HCT116 (cell line): ENCODE measurements around the gene CALN1. TPM values are rescaled to one million over a fixed set of nuclear protein-coding genes. Genes with fewer than 3 reads are reported as not detected.

Source experiments
- ATAC-seq: fragments of 200-7000 bp; cut with Tn5 transposase; 2 replicates; pipeline ENCODE4 v1.9.1; 2020; ENCODE audit warnings: mild to moderate bottlenecking, moderate library complexity
- BruUV-seq: library from RNA; stranded (reverse); fragments of 400-500 nt; replicated peaks from 2 replicates; lab custom pipeline; 2021; lab: Mats Ljungman, UMichigan
- CTCF ChIA-PET: fragments of 300-600 bp; sonication (Branson Sonifier 250); formaldehyde crosslinking; loops from one replicate; lab custom pipeline; 2021; ENCODE audit warnings: antibody characterized with exemption; lab: Charles Lee
- POLR2A ChIA-PET: fragments of 300-600, 350-600 bp; sonication (Branson Sonifier 250); formaldehyde crosslinking; loops from one replicate; lab custom pipeline; 2021; ENCODE audit warnings: antibody characterized with exemption; lab: Charles Lee
- RAD21 ChIA-PET, 2 experiments: fragments of 300-600 bp; sonication (Branson Sonifier 250); formaldehyde crosslinking; loops; one replicate each; lab custom pipeline; 2023; ENCODE audit warnings: low total read pairs in 2 of 2; ENCODE audit not compliant: uncharacterized antibody in 2 of 2, unreplicated experiment in 2 of 2, low non-redundant PET in 1 of 2; lab: Charles Lee
- DNase-seq: peaks from one replicate; pipeline ENCODE4 v3.0.0-alpha.2; 2010; ENCODE audit warnings: low read depth, low spot score
- H2AFZ ChIP-seq: fragments of 200-600 bp; shearing (Covaris generic), sonication (generic); 2 replicates; pipeline ENCODE4 v1.6.1; 2017; ENCODE audit warnings: low read depth, mixed run types, mixed read lengths, antibody characterized with exemption, low read length; ENCODE audit not compliant: poor library complexity, severe bottlenecking
- H3K27ac ChIP-seq: 2 replicates; pipeline ENCODE4 v1.5.1; 2012; ENCODE audit warnings: low read depth, low read length
- H3K27me3 ChIP-seq: fragments of 200-600 bp; sonication (generic); 2 replicates; pipeline ENCODE4 v1.6.1; 2016; ENCODE audit warnings: mixed run types, low read length, mixed read lengths; ENCODE audit not compliant: insufficient read depth
- H3K36me3 ChIP-seq, 2 experiments: fragments of 200-500 bp in 1 of 2; fragments of 200-600 bp in 1 of 2; sonication (Bioruptor generic) in 1 of 2; sonication (generic) in 1 of 2; 2 replicates each; pipeline versions ENCODE4 v1.5.1 to v1.6.1; 2014 to 2016; ENCODE audit warnings: low read length in 2 of 2, inconsistent platforms in 1 of 2, mixed read lengths in 1 of 2, mixed run types in 1 of 2; ENCODE audit not compliant: insufficient read depth in 2 of 2, control insufficient read depth in 1 of 2
- H3K4me1 ChIP-seq, 2 experiments: fragments of 200-600 bp in 1 of 2; sonication (generic) in 1 of 2; 2 replicates each; pipeline versions ENCODE4 v1.5.1 to v1.6.1; 2012 to 2017; ENCODE audit warnings: low read length in 2 of 2, inconsistent platforms in 1 of 2, mild to moderate bottlenecking in 1 of 2, mixed read lengths in 1 of 2, mixed run types in 1 of 2, moderate library complexity in 1 of 2; ENCODE audit not compliant: insufficient read depth in 2 of 2, control insufficient read depth in 1 of 2
- H3K4me2 ChIP-seq: fragments of 200-600 bp; sonication (generic); 2 replicates; pipeline ENCODE4 v1.6.1; 2017; ENCODE audit warnings: mixed run types, low read length, mixed read lengths
- H3K4me3 ChIP-seq, 2 experiments: fragments of 200-600 bp in 1 of 2; sonication (generic) in 1 of 2; replicated peaks in 1 of 2; 2 replicates each; pipeline ENCODE4 v1.5.1; 2011 to 2016; ENCODE audit warnings: low read length in 2 of 2, control low read depth in 1 of 2, low read depth in 1 of 2, mild to moderate bottlenecking in 1 of 2, mixed read lengths in 1 of 2, mixed run types in 1 of 2
- H3K79me2 ChIP-seq: fragments of 200-600 bp; sonication (generic); 2 replicates; pipeline ENCODE4 v1.6.1; 2017; ENCODE audit warnings: mild to moderate bottlenecking, mixed run types, low read length, moderate library complexity, mixed read lengths; ENCODE audit not compliant: insufficient read depth
- H3K9ac ChIP-seq: fragments of 200-600 bp; sonication (generic); 2 replicates; pipeline ENCODE4 v1.6.1; 2016; ENCODE audit warnings: low read length, mixed read lengths
- H3K9me2 ChIP-seq: fragments of 200-600 bp; sonication (generic), shearing (Covaris generic); 2 replicates; pipeline ENCODE4 v1.6.1; 2017; ENCODE audit warnings: mixed run types, mild to moderate bottlenecking, moderate library complexity; ENCODE audit not compliant: insufficient read depth
- H3K9me3 ChIP-seq, 2 experiments: fragments of 200-500 bp in 1 of 2; fragments of 200-600 bp in 1 of 2; sonication (Bioruptor generic) in 1 of 2; sonication (generic) in 1 of 2; 2 replicates each; pipeline ENCODE4 v1.6.1; 2014 to 2017; ENCODE audit warnings: low read length in 2 of 2, mixed read lengths in 2 of 2, inconsistent platforms in 1 of 2, low read depth in 1 of 2, mild to moderate bottlenecking in 1 of 2, mixed run types in 1 of 2, moderate library complexity in 1 of 2; ENCODE audit not compliant: control insufficient read depth in 1 of 2, insufficient read depth in 1 of 2
- H4K20me1 ChIP-seq: fragments of 200-600 bp; sonication (generic), shearing (Covaris generic); 2 replicates; pipeline ENCODE4 v1.6.1; 2017; ENCODE audit warnings: mixed run types, mild to moderate bottlenecking, moderate library complexity; ENCODE audit not compliant: insufficient read depth
- CEBPB ChIP-seq: IDR thresholded peaks from 2 replicates; pipeline ENCODE4 v1.6.1; 2012; ENCODE audit warnings: low read depth
- EGR1 ChIP-seq: IDR thresholded peaks from 2 replicates; pipeline ENCODE4 v1.6.1; 2012; ENCODE audit warnings: low read depth
- EZH2phosphoT487 ChIP-seq: fragments of 200-600 bp; IDR thresholded peaks from 2 replicates; pipeline ENCODE4 v1.6.1; 2018; ENCODE audit warnings: antibody characterized with exemption, borderline replicate concordance
- SRF ChIP-seq: IDR thresholded peaks from 2 replicates; pipeline ENCODE4 v1.6.1; 2012; ENCODE audit warnings: low read depth
- YY1 ChIP-seq: IDR thresholded peaks from 2 replicates; pipeline ENCODE4 v1.6.1; 2011; ENCODE audit warnings: low read length, low read depth, moderate library complexity, mild to moderate bottlenecking; ENCODE audit not compliant: insufficient replicate concordance; ENCODE audit errors: extremely low read depth
- ZNF274 ChIP-seq: fragments of 200-500 bp; sonication (Bioruptor generic); IDR thresholded peaks from 2 replicates; pipeline ENCODE4 v1.6.1; 2014; ENCODE audit warnings: mild to moderate bottlenecking, low read depth, low read length, inconsistent platforms
- intact Hi-C: fragments of 100-400 bp; cut with micrococcal nuclease; formaldehyde crosslinking; loops from 2 replicates; pipeline ENCODE4 v1.10.0; 2022
- total RNA-seq: library from RNA; stranded (reverse); gene quantifications from one replicate; pipeline ENCODE4 v1.2.1, GENCODE V29; 2021; ENCODE audit not compliant: unreplicated experiment
- TF ChIP-seq, protein P1 (sequence below): IDR thresholded peaks from 2 replicates; pipeline ENCODE4 v1.6.1; 2012
- TF ChIP-seq, protein P2 (sequence below), 3 experiments: fragments of 200-600 bp in 1 of 3; sonication (generic) in 1 of 3; IDR thresholded peaks in 2 of 3; conservative IDR thresholded peaks in 1 of 3; 2 replicates each; pipeline ENCODE4 v1.5.1; 2012 to 2017; ENCODE audit warnings: low read depth in 2 of 3, low read length in 2 of 3, antibody characterized with exemption in 1 of 3, borderline replicate concordance in 1 of 3, control low read depth in 1 of 3, mild to moderate bottlenecking in 1 of 3, mixed read lengths in 1 of 3, mixed run types in 1 of 3, moderate library complexity in 1 of 3; ENCODE audit not compliant: insufficient read depth in 1 of 3
- TF ChIP-seq, protein P3 (sequence below): IDR thresholded peaks from 2 replicates; pipeline ENCODE4 v1.6.1; 2011; ENCODE audit warnings: mild to moderate bottlenecking, low read length, moderate library complexity; ENCODE audit not compliant: insufficient replicate concordance; ENCODE audit errors: extremely low read depth

The CALN1 gene
- total RNA-seq, 1 experiment from 2014 or later, result 0.17 TPM

DNA sequence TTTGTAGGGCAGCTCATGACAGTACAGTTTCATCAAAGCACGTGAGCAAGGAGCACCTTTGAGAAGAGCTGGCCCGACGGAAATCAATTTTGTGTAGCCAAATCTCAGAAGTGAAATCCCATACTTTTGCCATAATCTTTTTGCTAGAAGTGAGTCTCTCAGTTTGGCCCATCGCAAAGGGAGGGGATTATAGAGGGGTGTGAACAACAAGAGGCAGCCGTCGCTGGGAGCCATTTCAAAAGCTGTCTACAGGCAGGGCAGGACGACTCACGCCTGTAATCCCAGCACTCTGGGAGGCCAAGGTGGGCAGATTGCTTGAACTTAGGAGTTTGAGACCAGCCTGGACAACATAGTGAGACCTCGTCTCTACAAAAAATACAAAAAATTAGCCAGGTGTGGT lies 680.4 kb downstream of the CALN1 start:
- ChIA-PET POLR2A (no interaction called here), RAD21 (no interaction called here), CTCF (no interaction called here)
- TF ChIP-seq, protein P1, sequence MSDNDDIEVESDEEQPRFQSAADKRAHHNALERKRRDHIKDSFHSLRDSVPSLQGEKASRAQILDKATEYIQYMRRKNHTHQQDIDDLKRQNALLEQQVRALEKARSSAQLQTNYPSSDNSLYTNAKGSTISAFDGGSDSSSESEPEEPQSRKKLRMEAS, result no peak
- TF ChIP-seq, protein P2, sequence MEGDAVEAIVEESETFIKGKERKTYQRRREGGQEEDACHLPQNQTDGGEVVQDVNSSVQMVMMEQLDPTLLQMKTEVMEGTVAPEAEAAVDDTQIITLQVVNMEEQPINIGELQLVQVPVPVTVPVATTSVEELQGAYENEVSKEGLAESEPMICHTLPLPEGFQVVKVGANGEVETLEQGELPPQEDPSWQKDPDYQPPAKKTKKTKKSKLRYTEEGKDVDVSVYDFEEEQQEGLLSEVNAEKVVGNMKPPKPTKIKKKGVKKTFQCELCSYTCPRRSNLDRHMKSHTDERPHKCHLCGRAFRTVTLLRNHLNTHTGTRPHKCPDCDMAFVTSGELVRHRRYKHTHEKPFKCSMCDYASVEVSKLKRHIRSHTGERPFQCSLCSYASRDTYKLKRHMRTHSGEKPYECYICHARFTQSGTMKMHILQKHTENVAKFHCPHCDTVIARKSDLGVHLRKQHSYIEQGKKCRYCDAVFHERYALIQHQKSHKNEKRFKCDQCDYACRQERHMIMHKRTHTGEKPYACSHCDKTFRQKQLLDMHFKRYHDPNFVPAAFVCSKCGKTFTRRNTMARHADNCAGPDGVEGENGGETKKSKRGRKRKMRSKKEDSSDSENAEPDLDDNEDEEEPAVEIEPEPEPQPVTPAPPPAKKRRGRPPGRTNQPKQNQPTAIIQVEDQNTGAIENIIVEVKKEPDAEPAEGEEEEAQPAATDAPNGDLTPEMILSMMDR (IDR thresholded peaks at IDR 0.05 in 2 of 3, conservative IDR thresholded peaks at IDR 0.05 in 1 of 3; ENCODE audit: borderline replicate concordance in 1 of 3, insufficient read depth in 1 of 3, low read depth in 2 of 3, low read length in 2 of 3), result no peak
- TF ChIP-seq YY1 (no peak), CEBPB (no peak), SRF (no peak), EGR1 (no peak), EZH2phosphoT487 (no peak), ZNF274 (no peak)
- TF ChIP-seq, protein P3, sequence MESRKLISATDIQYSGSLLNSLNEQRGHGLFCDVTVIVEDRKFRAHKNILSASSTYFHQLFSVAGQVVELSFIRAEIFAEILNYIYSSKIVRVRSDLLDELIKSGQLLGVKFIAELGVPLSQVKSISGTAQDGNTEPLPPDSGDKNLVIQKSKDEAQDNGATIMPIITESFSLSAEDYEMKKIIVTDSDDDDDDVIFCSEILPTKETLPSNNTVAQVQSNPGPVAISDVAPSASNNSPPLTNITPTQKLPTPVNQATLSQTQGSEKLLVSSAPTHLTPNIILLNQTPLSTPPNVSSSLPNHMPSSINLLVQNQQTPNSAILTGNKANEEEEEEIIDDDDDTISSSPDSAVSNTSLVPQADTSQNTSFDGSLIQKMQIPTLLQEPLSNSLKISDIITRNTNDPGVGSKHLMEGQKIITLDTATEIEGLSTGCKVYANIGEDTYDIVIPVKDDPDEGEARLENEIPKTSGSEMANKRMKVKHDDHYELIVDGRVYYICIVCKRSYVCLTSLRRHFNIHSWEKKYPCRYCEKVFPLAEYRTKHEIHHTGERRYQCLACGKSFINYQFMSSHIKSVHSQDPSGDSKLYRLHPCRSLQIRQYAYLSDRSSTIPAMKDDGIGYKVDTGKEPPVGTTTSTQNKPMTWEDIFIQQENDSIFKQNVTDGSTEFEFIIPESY, result no peak
- ATAC-seq (no peak), DNase-seq (no peak)
- Histone ChIP-seq H3K9me2 (no peaks in the 10 kb centered on the region), H3K27me3 (no peaks in the 10 kb centered on the region), H2AFZ (no peak overlapping the region), H3K4me2 (no peak overlapping the region), H3K79me2 (no peaks in the 10 kb centered on the region), H3K4me1 (no peaks in the 10 kb centered on the region), H3K27ac (no peak overlapping the region), H3K9me3 (no peaks in the 10 kb centered on the region; a peak in 1 of 4 replicates), H3K4me3 (no peak overlapping the region), H3K9ac (no peak overlapping the region), H3K36me3 (no peaks in the 10 kb centered on the region), H4K20me1 (no peaks in the 10 kb centered on the region)
- intact Hi-C loops, result no loop called here
- no TSS peak for BruUV-seq
